Renal cortex interstitium (tissue), 11 donors: Measurements from ENCODE around the gene CREBRF. TPM values are rescaled to one million over a fixed set of nuclear protein-coding genes. Genes with fewer than 3 reads are reported as not detected.
"Not testable (repeated sequence)": the region's sequence is repeated elsewhere in the genome, so short reads cannot be mapped to it uniquely, and the experiment has no call there.

Experiments
- DNase-seq, 11 donors: peaks; one replicate each; pipeline ENCODE4 v3.0.0-alpha.2; 2013; ENCODE audit warnings: low read depth in 9 of 11, low spot score in 4 of 11; ENCODE audit errors: extremely low read depth in 1 of 11
- polyA plus RNA-seq, 3 donors: library from polyadenylated mRNA; unstranded; fragments of 120-200 nt; gene quantifications; one replicate each; pipeline ENCODE4 v1.2.1, GENCODE V29; 2013; ENCODE audit not compliant: insufficient read length in 3 of 3

Gene CREBRF
- polyA plus RNA-seq, 3 donors: 16.7 to 26.6 (median 20.6) TPM

GRCh38 chr5:173057062-173057924 is 1.1 kb downstream of the CREBRF start:
- DNase-seq: peak; percentile 94 to 99 (median 97)

GRCh38 chr5:173062141-173062540 is 6.0 kb downstream of the CREBRF start:
- DNase-seq: no peak

- no peak for DNase-seq
These were observed 9.0 kb downstream of the CREBRF start for GRCh38 chr5:173065155-173065554.

- no peak for DNase-seq
These were observed 13.5 kb downstream of the CREBRF start for GRCh38 chr5:173069671-173070070.

- no peak for DNase-seq
These were observed 19.1 kb downstream of the CREBRF start for GRCh38 chr5:173075137-173075843.

- DNase-seq: no peak
These were observed 19.8 kb downstream of the CREBRF start for GRCh38 chr5:173075970-173076369.

- DNase-seq: not testable (repeated sequence)
These were observed 20.3 kb downstream of the CREBRF start for GRCh38 chr5:173076471-173076870.

GRCh38 chr5:173078878-173079277 is 22.7 kb downstream of the CREBRF start:
- no peak for DNase-seq

GRCh38 chr5:173089581-173089980 is 33.4 kb downstream of the CREBRF start:
- DNase-seq: no peak

- DNase-seq: no peak
These were observed 34.5 kb downstream of the CREBRF start for GRCh38 chr5:173090639-173091038.

GRCh38 chr5:173091981-173092380 is 35.8 kb downstream of the CREBRF start:
- DNase-seq: no peak

GRCh38 chr5:173093606-173094005 is 37.5 kb downstream of the CREBRF start:
- no peak for DNase-seq

GRCh38 chr5:173094012-173094661 is 38.0 kb downstream of the CREBRF start:
- peak in 4 of 11 donors; percentile 3 to 8 (median 6) for DNase-seq

GRCh38 chr5:173098787-173099186 is 42.6 kb downstream of the CREBRF start:
- DNase-seq: no peak

GRCh38 chr5:173099461-173099860 is 43.3 kb downstream of the CREBRF start:
- DNase-seq: no peak

- DNase-seq: no peak
These were observed 45.1 kb downstream of the CREBRF start for GRCh38 chr5:173101245-173101644.

- no peak for DNase-seq
These were observed 47.3 kb downstream of the CREBRF start for GRCh38 chr5:173103411-173103810.

GRCh38 chr5:173108914-173109313 is 52.8 kb downstream of the CREBRF start:
- no peak for DNase-seq

- DNase-seq: no peak
These were observed 58.4 kb downstream of the CREBRF start for GRCh38 chr5:173114536-173114935.

- DNase-seq: no peak
These were observed 63.6 kb downstream of the CREBRF start for GRCh38 chr5:173119719-173120118.
